PC-9 (cell line): ENCODE data around the gene TAF6.

ENCODE experiments used
- EZH2 ChIP-seq: fragments of 200-600 bp; sonication (generic); IDR thresholded peaks from 2 replicates; pipeline ENCODE4 v1.8.0; 2017; ENCODE audit warnings: antibody characterized with exemption, low read depth
- TF ChIP-seq, protein P1 (sequence below): fragments of 200-600 bp; sonication (generic); conservative IDR thresholded peaks from 2 replicates; pipeline ENCODE4 v1.6.1; 2017; ENCODE audit warnings: mixed run types, antibody characterized with exemption, mild to moderate bottlenecking, moderate library complexity

- TF ChIP-seq, protein P1, sequence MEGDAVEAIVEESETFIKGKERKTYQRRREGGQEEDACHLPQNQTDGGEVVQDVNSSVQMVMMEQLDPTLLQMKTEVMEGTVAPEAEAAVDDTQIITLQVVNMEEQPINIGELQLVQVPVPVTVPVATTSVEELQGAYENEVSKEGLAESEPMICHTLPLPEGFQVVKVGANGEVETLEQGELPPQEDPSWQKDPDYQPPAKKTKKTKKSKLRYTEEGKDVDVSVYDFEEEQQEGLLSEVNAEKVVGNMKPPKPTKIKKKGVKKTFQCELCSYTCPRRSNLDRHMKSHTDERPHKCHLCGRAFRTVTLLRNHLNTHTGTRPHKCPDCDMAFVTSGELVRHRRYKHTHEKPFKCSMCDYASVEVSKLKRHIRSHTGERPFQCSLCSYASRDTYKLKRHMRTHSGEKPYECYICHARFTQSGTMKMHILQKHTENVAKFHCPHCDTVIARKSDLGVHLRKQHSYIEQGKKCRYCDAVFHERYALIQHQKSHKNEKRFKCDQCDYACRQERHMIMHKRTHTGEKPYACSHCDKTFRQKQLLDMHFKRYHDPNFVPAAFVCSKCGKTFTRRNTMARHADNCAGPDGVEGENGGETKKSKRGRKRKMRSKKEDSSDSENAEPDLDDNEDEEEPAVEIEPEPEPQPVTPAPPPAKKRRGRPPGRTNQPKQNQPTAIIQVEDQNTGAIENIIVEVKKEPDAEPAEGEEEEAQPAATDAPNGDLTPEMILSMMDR: no peak
- TF ChIP-seq EZH2: no peak
These were observed 38.4 kb upstream of the TAF6 start for GRCh38 chr7:100157334-100158228.
